ENCODE measurements around the gene AFTPH.

Gene AFTPH

GRCh38 chr2:64582774-64583340 lies 58.7 kb downstream of the AFTPH start:
- in situ Hi-C loops (cut with HindIII; ENCODE audit: low sequenced_read_pairs) = no loop called here

DNA sequence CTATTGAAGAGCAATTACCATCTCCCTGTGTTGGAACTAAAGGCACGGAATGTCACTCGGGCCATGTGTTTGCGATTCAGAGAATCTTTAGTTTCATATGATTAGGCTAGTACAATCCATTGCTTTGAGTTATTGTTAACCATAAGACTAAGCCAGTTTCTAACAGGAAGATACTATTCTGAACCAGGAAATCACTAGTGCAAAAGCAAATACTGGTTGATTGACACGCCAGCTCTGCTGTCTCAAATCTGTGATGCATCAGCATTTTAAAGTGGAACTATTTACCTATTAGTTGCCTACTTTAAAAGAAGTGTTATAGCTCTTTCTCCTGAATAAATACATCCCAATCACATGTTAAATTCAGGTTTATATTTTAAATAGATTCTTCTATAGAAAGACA lies 61.9 kb downstream of the AFTPH start:
- in situ Hi-C loops (cut with HindIII; ENCODE audit: low sequenced_read_pairs) = no loop called here

DNA sequence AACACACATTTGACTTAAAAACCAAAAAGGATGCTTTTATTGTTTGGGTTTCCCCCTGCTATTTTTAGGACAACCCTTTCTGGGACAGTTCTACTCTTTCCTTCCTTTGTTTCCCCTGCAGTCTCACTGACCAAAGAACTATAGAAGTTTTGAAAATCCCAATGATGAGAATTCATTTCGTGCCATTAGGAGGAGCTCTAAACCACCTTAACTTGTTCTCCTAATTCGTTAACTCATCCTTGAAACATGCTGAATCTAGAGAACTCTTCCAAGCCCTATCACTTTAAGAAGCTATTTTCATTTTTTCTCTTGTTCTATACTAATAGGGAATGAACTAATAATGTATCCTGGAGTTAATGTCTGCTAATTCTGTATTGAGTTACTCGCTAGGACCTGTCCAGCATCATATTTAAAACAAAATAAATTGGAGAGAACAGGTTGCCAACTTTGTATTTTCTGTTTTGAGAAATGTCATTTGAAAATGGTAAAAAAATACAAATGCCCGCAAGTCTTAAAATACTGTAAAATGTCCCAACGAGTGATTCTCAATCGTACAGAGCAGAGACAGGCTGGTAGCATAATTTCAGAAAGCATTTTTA lies 62.9 kb downstream of the AFTPH start:
- in situ Hi-C loops (cut with HindIII; ENCODE audit: low sequenced_read_pairs) = no loop called here

DNA sequence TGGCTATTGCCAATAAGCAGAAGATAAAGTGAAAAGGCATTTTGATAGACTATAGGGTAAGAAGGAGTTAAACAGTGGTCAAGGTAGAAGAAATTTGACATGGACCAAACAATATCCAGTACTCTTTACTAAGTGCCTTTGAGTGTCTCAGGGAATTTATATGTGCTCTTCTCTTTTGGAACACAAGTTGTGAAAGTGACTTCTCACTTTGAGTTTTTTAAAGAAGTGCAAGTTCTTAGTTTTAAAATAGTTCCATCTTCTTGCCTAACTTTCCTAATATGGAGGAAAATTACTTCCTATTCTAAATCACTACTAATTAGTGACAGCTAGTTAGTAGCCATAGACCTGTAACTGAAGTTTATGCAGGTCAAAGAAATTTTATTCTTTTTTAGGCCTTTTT lies 63.4 kb downstream of the AFTPH start:
- in situ Hi-C loops (cut with HindIII; ENCODE audit: low sequenced_read_pairs) = no loop called here

DNA sequence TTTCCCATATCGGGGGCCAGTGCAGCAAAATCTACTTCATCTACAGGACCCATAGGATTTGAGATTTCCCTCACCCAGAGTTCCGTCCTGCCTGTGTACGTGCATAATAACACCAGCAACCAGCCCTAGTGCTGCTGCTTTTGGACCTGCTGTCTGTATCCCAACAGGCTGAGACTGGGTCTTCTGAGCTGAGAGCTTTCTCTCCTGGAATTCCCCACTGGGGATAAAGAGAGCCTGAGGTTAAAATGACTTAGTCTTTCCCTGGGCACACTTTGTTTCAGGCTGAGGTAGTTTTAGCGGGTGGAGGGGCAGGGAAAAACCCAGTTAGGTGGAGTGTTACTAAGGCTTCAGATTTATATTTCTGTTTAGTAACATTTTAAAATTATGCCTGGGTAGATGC lies 67.1 kb downstream of the AFTPH start:
- in situ Hi-C loops (cut with HindIII; ENCODE audit: low sequenced_read_pairs) = no loop called here

GRCh38 chr2:64593035-64593655 lies 69.0 kb downstream of the AFTPH start:
- in situ Hi-C loops (cut with HindIII; ENCODE audit: low sequenced_read_pairs) = no loop called here

- in situ Hi-C loops (cut with HindIII; ENCODE audit: low sequenced_read_pairs) = no loop called here
Observed at GRCh38 chr2:64594226-64594989, 70.3 kb downstream of the AFTPH start.

DNA sequence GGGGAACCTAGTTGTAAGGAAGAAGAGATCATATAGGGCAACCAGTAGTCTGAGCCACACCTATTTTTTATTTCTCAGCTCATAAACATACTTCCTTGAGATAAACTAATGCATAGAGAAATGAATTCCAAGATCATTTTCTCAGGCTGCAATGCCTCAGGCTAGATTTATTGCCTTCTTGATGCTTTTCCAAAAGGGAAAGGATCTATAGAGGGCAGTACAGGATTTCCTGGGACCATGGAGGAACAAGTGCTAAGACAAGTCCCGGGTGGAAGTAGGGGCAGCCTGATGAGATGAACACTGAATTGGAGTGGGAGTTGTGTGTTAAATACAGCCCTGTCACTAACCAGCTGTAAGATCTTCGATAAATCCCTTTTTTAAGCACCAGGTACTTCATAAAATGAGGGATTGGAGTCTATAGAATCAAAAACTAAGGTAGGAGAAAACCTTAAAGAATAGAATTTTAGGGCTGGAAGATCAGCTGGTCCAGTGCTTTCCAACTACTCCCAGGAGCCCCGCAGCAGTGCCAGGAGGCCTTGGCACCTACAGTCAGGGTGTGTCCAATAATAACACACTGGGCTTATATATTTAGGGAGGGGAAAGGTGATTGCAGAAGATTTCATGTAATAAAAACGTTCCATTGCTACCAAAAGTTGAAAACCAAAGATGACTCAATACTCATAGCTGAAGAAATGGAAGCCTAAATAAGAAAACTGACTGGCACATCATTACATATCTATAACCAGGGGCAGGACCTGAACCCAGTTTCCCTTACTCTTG lies 71.5 kb downstream of the AFTPH start:
- in situ Hi-C loops (cut with HindIII; ENCODE audit: low sequenced_read_pairs) = no loop called here

DNA sequence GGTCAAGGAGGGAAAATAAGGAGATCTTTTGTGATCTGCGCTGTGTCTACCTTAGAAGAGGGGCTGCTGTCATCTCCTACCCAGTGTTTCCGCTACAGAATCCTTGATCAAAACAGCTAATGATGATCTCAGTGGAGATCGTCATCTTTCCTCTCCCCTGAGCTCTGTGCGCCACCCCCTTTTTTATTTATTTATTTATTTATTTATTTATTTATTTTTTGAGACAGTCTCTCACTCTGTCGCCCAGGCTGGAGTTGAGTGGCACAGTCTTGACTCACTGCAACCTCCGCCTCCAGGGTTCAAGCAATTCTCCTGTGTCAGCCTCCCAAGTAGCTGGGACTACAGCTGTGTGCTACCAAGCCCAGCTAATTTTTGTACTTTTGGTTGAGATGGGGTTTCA lies 74.1 kb downstream of the AFTPH start:
- in situ Hi-C loops (cut with HindIII; ENCODE audit: low sequenced_read_pairs) = no loop called here

GRCh38 chr2:64599469-64599868 lies 75.3 kb downstream of the AFTPH start:
- in situ Hi-C loops (cut with HindIII; ENCODE audit: low sequenced_read_pairs) = no loop called here

GRCh38 chr2:64601034-64601754 lies 77.1 kb downstream of the AFTPH start:
- in situ Hi-C loops (cut with HindIII; ENCODE audit: low sequenced_read_pairs) = no loop called here

- in situ Hi-C loops (cut with HindIII; ENCODE audit: low sequenced_read_pairs) = no loop called here
Observed at GRCh38 chr2:64601785-64602391, 77.8 kb downstream of the AFTPH start.

GRCh38 chr2:64602436-64602835 lies 78.3 kb downstream of the AFTPH start:
- in situ Hi-C loops (cut with HindIII; ENCODE audit: low sequenced_read_pairs) = no loop called here

- in situ Hi-C loops (cut with HindIII; ENCODE audit: low sequenced_read_pairs) = no loop called here
Observed at GRCh38 chr2:64604155-64604554, 80.0 kb downstream of the AFTPH start.

DNA sequence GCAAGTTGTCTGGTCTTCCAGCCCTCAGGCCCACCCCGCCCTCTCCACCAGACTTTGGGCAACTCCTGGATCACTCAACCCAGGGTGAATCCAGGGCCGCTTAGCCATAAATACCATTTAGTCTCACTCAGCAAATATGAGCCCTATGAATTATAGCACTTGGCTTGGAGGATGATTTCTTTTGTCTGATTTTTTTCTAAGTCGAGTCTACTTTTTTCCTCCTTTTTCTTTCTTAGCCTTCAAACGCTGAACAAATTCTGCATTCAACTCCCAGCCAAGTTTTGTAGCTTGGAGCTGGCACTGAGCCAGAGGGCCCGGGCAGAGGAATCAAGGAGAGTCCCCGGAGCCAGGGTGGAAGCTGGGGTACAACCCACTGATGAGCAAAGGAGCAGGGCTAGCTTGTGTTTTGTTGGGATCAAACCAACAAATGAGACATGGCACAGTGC lies 80.9 kb downstream of the AFTPH start:
- in situ Hi-C loops (cut with HindIII; ENCODE audit: low sequenced_read_pairs) = loop anchor here (5.0 kb wide), 1 partner anchor 42 kb away; no protein-coding TSS in a partner anchor

DNA sequence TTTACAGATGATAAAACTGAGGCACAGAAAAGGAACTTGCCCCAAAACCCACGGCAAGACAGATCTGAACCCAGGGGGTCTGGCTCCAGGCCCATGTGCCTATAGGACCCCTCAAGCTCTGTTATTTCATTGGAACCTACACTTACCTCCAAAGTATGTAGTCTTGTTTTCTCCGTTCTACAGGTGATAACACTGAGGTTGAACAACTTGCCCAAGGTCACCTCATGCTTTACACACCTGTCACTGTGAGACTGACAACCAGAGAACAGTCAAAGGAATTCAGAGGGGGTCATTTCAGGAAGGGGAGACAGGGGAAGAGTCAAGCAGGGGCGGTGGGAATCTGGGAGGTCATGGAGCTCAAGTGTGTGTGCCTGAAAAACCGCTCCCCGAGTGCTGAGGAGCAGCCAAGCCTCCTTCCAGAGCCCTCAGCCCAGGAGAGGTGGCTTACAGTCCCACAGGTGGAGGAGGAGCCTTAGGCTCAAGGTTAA lies 81.9 kb downstream of the AFTPH start:
- in situ Hi-C loops (cut with HindIII; ENCODE audit: low sequenced_read_pairs) = loop anchor here (5.0 kb wide), 1 partner anchor 41 kb away; no protein-coding TSS in a partner anchor

DNA sequence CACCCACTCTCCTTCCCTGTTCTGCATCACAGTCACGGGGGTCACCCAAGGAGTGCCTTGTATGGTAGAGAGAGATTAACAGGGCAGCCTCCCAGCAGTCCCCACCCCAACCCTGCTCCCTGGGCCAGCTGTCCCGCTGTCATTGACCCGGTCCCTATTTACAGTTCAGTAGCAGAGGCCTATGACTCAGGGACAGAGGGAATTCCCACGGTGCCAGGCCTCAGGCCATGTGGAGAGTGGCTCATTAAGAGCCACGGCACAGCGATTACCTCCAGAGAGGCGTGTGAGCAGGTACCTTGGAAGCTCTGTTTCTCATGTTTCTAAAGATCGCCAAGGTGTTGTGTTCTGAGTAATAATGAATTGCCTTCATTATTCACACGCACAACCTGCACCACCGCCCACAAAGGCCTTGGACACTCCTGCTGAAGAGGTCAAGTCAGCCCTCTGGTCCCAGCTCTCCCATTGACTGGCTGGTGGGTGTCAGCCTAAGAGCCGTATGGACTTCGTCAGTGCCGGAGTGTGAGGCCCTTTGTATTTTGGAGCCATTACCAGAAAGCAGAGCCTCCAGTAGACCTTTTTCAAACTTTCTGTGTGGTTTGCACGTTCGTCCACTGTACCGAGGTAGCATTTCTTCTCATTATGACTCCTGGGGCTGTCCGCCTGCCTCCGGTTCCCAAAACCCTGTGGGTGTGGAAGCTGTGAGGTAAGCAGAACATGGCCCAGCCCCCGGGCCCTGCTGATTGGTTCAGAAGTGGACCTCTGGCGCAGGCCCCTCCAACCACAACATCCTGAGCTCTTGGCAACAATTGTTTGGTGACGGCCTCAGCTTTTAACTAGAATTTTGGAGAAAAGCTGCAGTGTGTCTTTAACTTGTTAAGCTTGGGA lies 82.6 kb downstream of the AFTPH start:
- in situ Hi-C loops (cut with HindIII; ENCODE audit: low sequenced_read_pairs) = loop anchor here (5.0 kb wide), 1 partner anchor 41 kb away; no protein-coding TSS in a partner anchor

All from endothelial cell of hepatic sinusoid (primary cell).